GM21447 (cell line): ENCODE results near the gene GAD1.
A peak's percentile ranks its signal among the peaks of the same experiment; 100 is the strongest.

Source experiments
- ATAC-seq: cut with Tn5 transposase; IDR thresholded peaks from one replicate; pipeline ENCODE4 v1.9.1; 2021; ENCODE audit not compliant: unreplicated experiment

GAD1 gene

GRCh38 chr2:170842785-170843184, 26.1 kb downstream of the GAD1 start:
- ATAC-seq, result no peak

- no peak for ATAC-seq
Observed at GRCh38 chr2:170843656-170844055, 27.0 kb downstream of the GAD1 start.

GRCh38 chr2:170845343-170845742, 28.7 kb downstream of the GAD1 start:
- ATAC-seq, result no peak

GRCh38 chr2:170846314-170846713, 29.6 kb downstream of the GAD1 start:
- ATAC-seq, result no peak

GRCh38 chr2:170847716-170848115, 31.0 kb downstream of the GAD1 start:
- ATAC-seq, result no peak

GRCh38 chr2:170848587-170848986, 31.9 kb downstream of the GAD1 start:
- ATAC-seq, result no peak

GRCh38 chr2:170850251-170850650, 33.6 kb downstream of the GAD1 start:
- ATAC-seq, result no peak

GRCh38 chr2:170851635-170852034, 34.9 kb downstream of the GAD1 start:
- ATAC-seq, result no peak

- no peak for ATAC-seq
Observed at GRCh38 chr2:170856066-170856465, 39.4 kb downstream of the GAD1 start.

GRCh38 chr2:170862286-170862902, 45.7 kb downstream of the GAD1 start:
- no peak for ATAC-seq

- ATAC-seq, result no peak
Observed at GRCh38 chr2:170863087-170863486, 46.4 kb downstream of the GAD1 start.

- ATAC-seq, result no peak
Observed at GRCh38 chr2:170869036-170869435, 52.3 kb downstream of the GAD1 start.

GRCh38 chr2:170869461-170869860, 52.8 kb downstream of the GAD1 start:
- no peak for ATAC-seq

GRCh38 chr2:170873035-170873692, 56.5 kb downstream of the GAD1 start:
- ATAC-seq, result peak; percentile 95

- peak; percentile 13 for ATAC-seq
Observed at GRCh38 chr2:170878066-170878465, 61.4 kb downstream of the GAD1 start.

GRCh38 chr2:170878505-170878904, 61.8 kb downstream of the GAD1 start:
- peak; percentile 72 for ATAC-seq

GRCh38 chr2:170881840-170882239, 65.2 kb downstream of the GAD1 start:
- no peak for ATAC-seq

GRCh38 chr2:170882758-170883157, 66.1 kb downstream of the GAD1 start:
- no peak for ATAC-seq

- ATAC-seq, result no peak
Observed at GRCh38 chr2:170883683-170884082, 67.0 kb downstream of the GAD1 start.

GRCh38 chr2:170885130-170885791, 68.6 kb downstream of the GAD1 start:
- ATAC-seq, result no peak

GRCh38 chr2:170886386-170886785, 69.7 kb downstream of the GAD1 start:
- ATAC-seq, result no peak

GRCh38 chr2:170887496-170887895, 70.8 kb downstream of the GAD1 start:
- ATAC-seq, result no peak
